ENCODE measurements around the gene PDIA5.

Gene PDIA5

DNA sequence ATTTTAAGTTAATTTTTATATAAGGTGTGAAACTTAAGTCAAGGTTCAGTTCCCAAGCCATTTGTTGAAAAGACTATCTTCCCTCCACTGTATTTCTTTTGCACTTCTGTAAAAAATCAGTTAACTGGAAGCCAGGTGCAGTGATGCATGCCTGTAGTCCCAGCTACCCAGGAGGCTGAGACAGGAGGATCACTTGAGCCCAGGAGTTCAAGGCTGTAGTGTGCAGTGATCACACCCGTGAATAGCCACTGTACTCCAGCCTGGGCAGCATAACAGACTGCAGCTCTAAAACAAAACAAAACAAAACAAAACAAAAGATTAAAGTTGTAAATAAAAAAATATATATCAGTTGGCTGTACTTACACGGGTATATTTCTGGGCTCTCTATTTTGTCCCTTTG is 101.8 kb downstream of the PDIA5 start:
- DNase-seq (ENCODE audit: low read depth in 2 of 2) = no peak

DNA sequence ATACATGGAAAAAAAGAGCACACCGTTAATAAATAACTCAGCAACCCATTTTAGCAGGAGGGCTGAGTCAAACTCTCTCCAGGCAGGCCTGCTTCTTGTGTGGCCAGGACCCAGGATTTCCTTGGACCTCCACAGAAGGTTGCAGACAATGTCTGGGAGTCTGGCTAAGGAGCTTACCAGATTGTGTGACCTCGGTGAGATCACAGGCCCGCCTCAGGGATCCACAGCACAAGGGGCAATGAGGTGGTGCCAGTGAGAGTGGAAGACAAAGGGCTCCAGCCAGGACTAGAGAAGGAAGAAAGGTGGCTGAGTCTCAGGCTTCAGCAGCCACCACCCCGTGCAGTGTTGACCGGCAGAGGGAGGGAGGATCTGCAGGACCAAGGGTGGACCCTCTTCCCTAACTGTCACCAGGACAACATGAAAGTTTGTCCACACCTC is 102.7 kb downstream of the PDIA5 start:
- no peak for DNase-seq (ENCODE audit: low read depth in 2 of 2)

DNA sequence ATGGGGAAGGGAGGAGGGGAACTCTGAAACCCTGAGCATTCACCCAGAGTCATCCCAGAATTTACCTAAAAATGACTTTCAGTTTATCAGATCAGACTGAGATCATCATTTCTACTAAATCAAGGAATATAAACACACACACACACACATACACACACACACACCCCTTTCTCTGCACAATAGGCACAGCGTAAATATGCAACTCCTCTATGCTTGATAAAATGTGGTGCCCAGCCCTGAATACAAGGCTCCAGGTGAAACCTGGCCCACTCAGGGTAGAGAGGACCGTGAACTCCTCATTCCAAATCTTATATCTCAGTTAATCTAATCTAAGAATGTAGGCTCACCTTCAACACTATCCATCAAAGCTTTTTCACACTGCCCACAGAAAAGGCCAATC is 103.1 kb downstream of the PDIA5 start:
- no peak for DNase-seq (ENCODE audit: low read depth in 2 of 2)

DNA sequence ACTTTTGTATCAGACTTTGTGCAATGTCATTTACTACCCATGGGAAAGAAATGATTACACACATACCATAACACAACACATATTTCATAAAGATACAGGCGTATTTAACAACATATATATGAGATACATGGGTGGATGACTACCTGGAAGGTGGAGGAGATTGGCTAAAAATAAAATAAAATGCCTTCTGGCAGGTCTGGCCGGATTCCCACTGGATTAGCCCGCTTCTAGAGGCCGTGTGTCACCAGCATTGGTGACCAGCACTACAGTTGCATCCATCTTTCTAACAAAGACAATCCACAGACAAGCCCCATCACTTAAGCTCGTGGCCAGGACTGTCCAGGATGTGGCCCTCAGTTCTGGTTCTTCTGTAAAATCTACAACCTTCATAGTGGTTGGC is 114.0 kb downstream of the PDIA5 start:
- DNase-seq (ENCODE audit: low read depth in 2 of 2) = no peak

DNA sequence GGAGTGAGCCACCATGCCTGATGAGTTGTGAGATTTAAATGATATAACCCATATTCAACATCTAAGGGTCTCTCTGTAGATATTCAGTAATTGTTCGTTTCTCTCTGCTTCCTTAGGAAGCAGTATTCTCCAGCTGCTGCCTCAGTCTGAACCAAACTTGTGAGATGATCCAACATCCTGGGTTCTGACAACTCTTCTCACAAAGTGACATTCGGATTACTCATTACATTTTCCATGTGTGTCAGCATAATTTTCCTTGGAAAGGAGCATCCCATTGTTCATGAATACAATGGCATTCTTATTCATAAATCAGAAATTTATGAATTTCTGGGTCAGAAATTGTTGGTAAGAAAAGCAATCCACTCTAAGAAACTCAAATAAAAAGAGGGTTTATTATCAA is 119.9 kb downstream of the PDIA5 start:
- DNase-seq (ENCODE audit: low read depth in 2 of 2) = no peak

DNA sequence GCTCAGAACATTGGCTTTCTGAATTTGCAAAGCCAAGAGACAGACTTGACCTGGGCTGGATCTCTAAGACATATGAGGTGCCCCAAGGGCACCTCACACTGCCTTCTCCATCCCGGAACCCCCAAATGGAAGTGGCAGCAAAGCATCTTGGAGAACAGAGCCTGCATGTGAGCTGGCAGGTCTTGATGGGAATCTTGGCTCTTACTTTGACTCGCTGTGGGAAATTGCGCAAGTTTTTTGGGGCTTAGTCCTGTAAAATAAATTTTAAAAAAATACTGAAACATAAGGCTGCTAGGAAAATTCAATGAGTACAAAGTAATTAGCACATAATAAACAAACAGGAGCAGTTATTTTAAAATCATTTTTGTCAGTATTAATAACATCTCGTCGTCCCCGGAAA is 121.2 kb downstream of the PDIA5 start:
- no peak for DNase-seq (ENCODE audit: low read depth in 2 of 2)

DNA sequence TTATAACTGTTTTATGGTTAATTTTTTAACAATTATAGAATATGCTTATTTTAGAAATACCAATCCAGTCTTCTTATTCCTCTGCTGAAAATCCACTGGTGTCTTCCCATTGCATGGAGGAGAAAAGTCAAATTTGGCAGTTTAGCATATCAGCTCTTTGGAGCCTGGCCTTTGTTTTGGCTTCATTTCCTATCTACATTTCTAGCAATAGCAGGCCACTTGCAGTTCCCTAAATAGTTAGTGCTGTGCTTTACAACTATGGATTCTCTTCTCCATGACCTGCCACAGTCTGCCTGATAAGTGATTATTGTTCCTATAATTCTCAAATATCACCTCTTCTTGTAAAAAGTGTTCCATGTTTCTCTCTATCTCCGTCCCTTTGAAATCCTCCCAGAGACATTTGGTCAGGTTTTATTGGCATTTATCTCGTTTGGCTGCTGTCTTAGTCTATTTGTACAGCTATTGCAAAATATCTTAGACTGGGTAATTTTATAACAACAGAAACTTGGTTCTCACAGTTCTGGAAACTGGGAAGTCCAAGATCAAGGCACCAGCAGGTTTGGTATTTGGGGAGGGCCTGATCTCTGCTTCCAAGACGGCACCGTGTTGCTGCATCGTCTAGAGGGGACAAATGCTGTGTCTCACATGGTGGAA is 126.8 kb downstream of the PDIA5 start:
- no peak for DNase-seq (ENCODE audit: low read depth in 2 of 2)

DNA sequence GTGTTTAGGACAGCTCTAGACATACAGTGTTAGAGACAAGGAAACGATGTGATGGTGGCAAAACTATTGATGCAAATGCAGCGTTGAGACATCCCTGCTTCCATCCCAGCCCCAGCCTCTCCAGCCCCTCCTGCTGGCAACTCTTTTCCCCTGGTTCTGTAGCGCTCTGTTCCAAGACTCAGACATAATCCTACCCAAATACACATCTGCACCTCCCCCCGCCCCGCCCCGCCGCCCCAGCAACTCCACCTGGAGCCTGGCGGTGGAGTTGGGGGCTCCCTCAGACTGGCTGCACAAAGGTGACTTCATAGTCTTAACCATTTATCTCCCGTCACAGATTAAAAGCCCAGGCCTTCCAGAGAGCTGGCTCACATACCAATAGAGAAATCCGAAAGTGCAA is 127.7 kb downstream of the PDIA5 start:
- no peak for DNase-seq (ENCODE audit: low read depth in 2 of 2)

DNA sequence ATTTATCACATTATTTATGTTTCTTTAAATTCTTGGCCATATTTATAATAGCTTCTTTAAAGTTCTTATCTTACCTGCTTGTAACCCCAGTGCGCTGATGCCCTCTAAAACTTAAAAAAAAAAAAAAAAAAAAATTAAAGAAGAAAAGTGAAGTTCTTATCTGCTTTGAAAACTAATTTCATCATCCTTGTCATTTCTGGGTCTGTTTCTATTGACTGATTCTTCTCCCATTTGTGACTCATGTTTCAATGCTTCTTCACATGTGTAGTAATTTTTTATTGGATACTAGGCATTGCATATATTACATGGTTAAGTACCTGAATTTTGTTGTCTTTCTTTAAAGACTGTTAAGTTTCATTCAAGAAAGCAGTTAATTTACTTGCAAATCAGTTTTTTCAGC is 131.5 kb downstream of the PDIA5 start:
- DNase-seq (ENCODE audit: low read depth in 2 of 2) = no peak

DNA sequence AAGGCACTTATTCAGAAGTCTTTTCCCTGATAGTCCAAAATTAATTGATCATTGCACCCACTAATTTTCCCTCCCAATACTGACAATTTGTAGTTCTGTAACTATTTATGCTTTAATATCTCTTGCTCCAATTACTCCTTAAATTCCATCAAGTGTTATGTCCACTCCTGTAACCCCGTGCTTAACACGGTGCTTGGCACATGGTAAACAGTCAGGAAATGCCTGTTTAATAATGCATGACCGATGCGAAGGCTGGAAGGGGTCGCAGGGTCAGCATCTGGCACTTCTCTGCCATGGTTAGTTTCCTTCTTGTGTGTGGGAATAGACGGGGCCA is 134.4 kb downstream of the PDIA5 start:
- no peak for DNase-seq (ENCODE audit: low read depth in 2 of 2)

DNA sequence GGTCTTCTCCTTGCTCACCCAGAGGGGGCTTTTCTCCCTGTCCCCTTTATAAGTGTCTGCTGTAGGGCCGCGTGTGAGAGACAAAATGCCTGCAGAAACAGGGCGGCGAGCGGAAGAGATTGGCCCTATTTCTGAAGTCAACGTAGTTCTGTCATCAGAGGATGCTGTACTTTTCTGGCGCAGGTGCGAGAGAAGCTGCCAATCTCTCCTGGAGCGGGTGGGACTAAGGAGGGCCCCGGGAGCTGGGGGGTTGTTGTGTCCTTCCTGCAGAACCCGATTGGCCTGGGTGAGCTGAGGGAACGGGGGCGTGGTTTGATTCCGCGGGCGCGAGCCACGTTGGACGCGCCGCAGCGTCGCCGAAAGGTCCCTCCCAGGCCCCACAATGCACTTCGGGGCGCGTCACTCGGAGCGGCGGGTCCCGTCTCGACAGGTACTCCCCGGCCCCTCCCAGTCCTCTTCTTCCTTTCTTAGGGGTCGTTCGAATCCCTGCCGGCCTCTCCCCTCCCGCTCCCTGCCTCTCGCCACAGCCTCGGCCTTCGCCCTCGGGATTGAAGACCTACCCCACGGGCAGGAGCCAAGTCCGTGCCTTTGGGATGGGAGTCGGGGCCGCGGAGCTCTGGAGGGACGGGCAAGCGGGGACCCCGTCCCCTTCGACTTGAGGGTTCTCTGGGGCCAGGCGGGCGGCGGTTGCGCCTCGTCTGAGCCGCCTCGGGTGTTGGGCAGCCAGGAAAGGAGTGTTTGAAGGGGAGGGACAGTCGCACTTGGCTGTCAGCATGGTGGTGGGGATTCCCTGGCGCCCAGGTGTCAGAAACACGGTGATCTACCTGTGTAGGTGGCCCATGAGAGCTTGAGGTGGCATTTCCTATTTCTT is 135.0 kb downstream of the PDIA5 start, which contains the start of gene SEC22A:
SEC22A (plus strand) TSS at position 387 of the 871 bp plus-strand sequence. CDS start 7,275 bp downstream, outside the sequence.
- peak; percentile 83 to 87 for DNase-seq (ENCODE audit: low read depth in 2 of 2)

DNA sequence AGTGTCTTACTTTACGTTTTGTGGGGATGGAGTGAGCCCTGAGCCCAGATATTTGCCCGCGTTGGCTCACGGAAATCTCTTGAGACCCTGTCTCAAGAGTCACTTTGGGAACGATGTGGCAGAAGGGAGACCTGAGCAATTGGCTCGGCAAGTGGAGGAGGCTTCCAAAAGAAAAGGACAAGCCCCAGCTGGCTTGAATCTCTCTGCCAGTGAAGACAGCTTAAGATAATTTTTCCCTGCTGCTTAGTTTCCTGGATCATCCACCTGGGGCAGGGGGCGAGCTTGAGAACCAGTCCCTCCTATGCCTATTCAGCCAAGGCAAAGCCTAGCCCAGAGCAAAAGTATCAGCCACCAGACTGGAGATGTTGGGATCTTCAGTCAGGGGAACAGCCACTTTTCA is 135.6 kb downstream of the PDIA5 start:
- no peak for DNase-seq (ENCODE audit: low read depth in 2 of 2)

Measured in stimulated activated CD4-positive, alpha-beta T cell treated with anti-CD3 and anti-CD28 coated beads, Interleukin-1b, Interleukin-23, amount 100 ng/mL, for 1 hour (primary cell).